ENCODE results near the gene CNOT4. TPM values are rescaled to one million over a fixed set of nuclear protein-coding genes. Genes with fewer than 3 reads are reported as not detected.

The CNOT4 gene
- total and polyA plus RNA-seq, 2 of the 13 experiments (the other 11 are each of a cell fraction or from before 2014, with no cell fraction given): 7.4 to 8.4 TPM

DNA sequence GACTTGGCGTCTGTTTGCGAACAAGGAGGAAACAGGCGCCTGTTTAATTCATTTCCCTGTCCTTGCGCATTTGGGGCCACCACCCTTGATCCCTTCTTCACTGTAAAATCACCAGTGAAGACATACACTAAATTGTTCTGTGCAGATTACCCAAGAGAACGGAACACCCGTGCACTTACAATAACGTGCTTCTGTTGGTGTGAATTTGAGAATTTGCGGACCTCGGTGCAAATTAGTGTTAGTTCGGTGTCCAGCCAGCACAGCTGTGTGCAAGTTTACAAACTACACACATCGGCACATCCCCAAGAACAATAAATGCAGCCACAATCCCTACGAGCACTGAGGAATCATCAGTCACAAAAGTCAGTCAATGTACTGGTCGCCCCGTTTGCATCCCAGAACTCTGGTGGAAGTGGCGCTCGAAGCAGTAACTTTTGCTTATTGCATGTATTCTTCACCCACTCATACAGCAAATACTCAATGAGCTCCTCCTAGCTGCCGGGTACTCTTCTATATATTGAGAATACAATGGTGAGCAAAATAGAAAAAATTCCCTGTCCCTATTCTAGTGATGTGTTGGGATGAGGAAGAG, 786 bp upstream of the CNOT4 start (continued):
- TF ChIP-seq TBL1XR1 (IDR thresholded peaks at IDR 0.05; ENCODE audit: borderline replicate concordance, low read length, partially characterized antibody) (no peak), ZUFSP (CRISPR knock-in tag; IDR thresholded peaks at IDR 0.05; ENCODE audit: borderline replicate concordance) (no peak), ZBTB39 (CRISPR knock-in tag; IDR thresholded peaks at IDR 0.05) (no peak), TAF1 (CRISPR knock-in tag; IDR thresholded peaks at IDR 0.05) (no peak), MIXL1 (CRISPR knock-in tag; IDR thresholded peaks at IDR 0.05) (no peak), ZNF776 (CRISPR knock-in tag; IDR thresholded peaks at IDR 0.05) (no peak), ZNF563 (CRISPR knock-in tag; IDR thresholded peaks at IDR 0.05) (no peak), CBX5 (CRISPR knock-in tag; IDR thresholded peaks at IDR 0.05; ENCODE audit: borderline replicate concordance) (no peak), TEAD3 (CRISPR knock-in tag; optimal IDR thresholded peaks at IDR 0.05; ENCODE audit: borderline replicate concordance) (no peak), XRCC5 (optimal IDR thresholded peaks at IDR 0.05; ENCODE audit: low read length) (peak; percentile 13), ZFP1 (CRISPR knock-in tag; IDR thresholded peaks at IDR 0.05) (no peak), HMGXB4 (CRISPR knock-in tag; IDR thresholded peaks at IDR 0.05; ENCODE audit: borderline replicate concordance in 1 of 2, low read depth in 1 of 2) (0 out of 4 replicates have a peak, but pooled peaks of 1 of the 2 experiments have one; percentile 6), ZNF205 (CRISPR knock-in tag; IDR thresholded peaks at IDR 0.05) (0 out of 2 replicates have a peak, but pooled peaks have one; percentile 1), CHD4 (IDR thresholded peaks at IDR 0.05; ENCODE audit: borderline replicate concordance, low read length) (no peak), ZNF749 (CRISPR knock-in tag; IDR thresholded peaks at IDR 0.05; ENCODE audit: borderline replicate concordance) (0 out of 2 replicates have a peak, but pooled peaks have one; percentile 52)
- TF ChIP-seq, protein P1, sequence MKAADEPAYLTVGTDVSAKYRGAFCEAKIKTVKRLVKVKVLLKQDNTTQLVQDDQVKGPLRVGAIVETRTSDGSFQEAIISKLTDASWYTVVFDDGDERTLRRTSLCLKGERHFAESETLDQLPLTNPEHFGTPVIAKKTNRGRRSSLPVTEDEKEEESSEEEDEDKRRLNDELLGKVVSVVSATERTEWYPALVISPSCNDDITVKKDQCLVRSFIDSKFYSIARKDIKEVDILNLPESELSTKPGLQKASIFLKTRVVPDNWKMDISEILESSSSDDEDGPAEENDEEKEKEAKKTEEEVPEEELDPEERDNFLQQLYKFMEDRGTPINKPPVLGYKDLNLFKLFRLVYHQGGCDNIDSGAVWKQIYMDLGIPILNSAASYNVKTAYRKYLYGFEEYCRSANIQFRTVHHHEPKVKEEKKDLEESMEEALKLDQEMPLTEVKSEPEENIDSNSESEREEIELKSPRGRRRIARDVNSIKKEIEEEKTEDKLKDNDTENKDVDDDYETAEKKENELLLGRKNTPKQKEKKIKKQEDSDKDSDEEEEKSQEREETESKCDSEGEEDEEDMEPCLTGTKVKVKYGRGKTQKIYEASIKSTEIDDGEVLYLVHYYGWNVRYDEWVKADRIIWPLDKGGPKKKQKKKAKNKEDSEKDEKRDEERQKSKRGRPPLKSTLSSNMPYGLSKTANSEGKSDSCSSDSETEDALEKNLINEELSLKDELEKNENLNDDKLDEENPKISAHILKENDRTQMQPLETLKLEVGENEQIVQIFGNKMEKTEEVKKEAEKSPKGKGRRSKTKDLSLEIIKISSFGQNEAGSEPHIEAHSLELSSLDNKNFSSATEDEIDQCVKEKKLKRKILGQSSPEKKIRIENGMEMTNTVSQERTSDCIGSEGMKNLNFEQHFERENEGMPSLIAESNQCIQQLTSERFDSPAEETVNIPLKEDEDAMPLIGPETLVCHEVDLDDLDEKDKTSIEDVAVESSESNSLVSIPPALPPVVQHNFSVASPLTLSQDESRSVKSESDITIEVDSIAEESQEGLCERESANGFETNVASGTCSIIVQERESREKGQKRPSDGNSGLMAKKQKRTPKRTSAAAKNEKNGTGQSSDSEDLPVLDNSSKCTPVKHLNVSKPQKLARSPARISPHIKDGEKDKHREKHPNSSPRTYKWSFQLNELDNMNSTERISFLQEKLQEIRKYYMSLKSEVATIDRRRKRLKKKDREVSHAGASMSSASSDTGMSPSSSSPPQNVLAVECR (CRISPR knock-in tag; IDR thresholded peaks at IDR 0.05; ENCODE audit: borderline replicate concordance): no peak

All from HepG2 (cell line).